Ovary (tissue), 9 donors: ENCODE measurements around the gene TMEM86B. TPM values are rescaled to one million over a fixed set of nuclear protein-coding genes. Genes with fewer than 3 reads are reported as not detected.
"Not testable (repeated sequence)": the region's sequence is repeated elsewhere in the genome, so short reads cannot be mapped to it uniquely, and the experiment has no call there.

ENCODE experiments used
- DNase-seq, 5 donors: peaks; one replicate each; pipeline ENCODE4 v3.0.0-alpha.2; 2019 to 2020
- H3K27ac ChIP-seq, 2 donors: fragments of 200-600 bp; one replicate each; pipeline versions ENCODE4 v1.5.1 to v1.8.0; 2019 to 2022
- H3K27me3 ChIP-seq: fragments of 200-600 bp; one replicate; pipeline ENCODE4 v1.8.0; 2022
- H3K36me3 ChIP-seq: fragments of 200-600 bp; sonication (generic); one replicate; pipeline ENCODE4 v1.5.1; 2019
- H3K4me1 ChIP-seq: one replicate; pipeline ENCODE4 v1.8.1; 2013; ENCODE audit warnings: mild to moderate bottlenecking, moderate library complexity; ENCODE audit not compliant: insufficient read depth
- H3K4me3 ChIP-seq: fragments of 200-600 bp; sonication (generic); one replicate; pipeline ENCODE4 v1.5.1; 2017
- H3K9me3 ChIP-seq, 2 donors: fragments of 200-600 bp in 1 of 2; sonication (generic) in 1 of 2; one replicate each; pipeline versions ENCODE4 v1.5.1 to v1.8.1; 2013 to 2019; ENCODE audit warnings: mild to moderate bottlenecking in 1 of 2, moderate library complexity in 1 of 2
- CTCF ChIP-seq, 3 donors: fragments of 450-650 bp in 2 of 3; fragments of 200-600 bp in 1 of 3; IDR thresholded peaks; one replicate each; pipeline versions ENCODE4 v1.5.1 to v1.8.0; 2016 to 2022; ENCODE audit warnings: antibody characterized with exemption in 3 of 3, mild to moderate bottlenecking in 1 of 3
- EP300 ChIP-seq: sonication (generic); formaldehyde crosslinking; IDR thresholded peaks from one replicate; pipeline ENCODE4 v1.6.1; 2017; ENCODE audit warnings: antibody characterized with exemption
- POLR2A ChIP-seq: fragments of 450-650 bp; IDR thresholded peaks from one replicate; pipeline ENCODE4 v1.6.1; 2017; ENCODE audit warnings: antibody characterized with exemption, mild to moderate bottlenecking, moderate library complexity
- WGBS, 3 donors: extraction: QIAGEN DNeasy Blood & Tissue Kit in 1 of 3; methylation state at CpG; one replicate each; pipeline versions ENCODE4 v1.1.5 to v1.1.7; 2013 to 2017; 5-methylcytosine and 5-hydroxymethylcytosine counted together
- intact Hi-C, 4 donors: fragments of 100-400 bp; cut with DNase I; formaldehyde crosslinking; loops; one replicate each; pipeline versions ENCODE4 v1.11.0 to v1.15.1; 2022 to 2023
- polyA plus RNA-seq, 2 donors: library from polyadenylated mRNA; stranded (reverse); fragments of 200-250 nt in 1 of 2; fragments of 350-450 nt in 1 of 2; fragmentation: Illumina TruSeq in 1 of 2; extraction: RNeasy Lipid Tissue Mini Kit (QIAGEN cat#74804) in 1 of 2; gene quantifications; one replicate each; pipeline ENCODE4 v1.2.3, GENCODE V29; 2013 to 2014
- total RNA-seq, 7 donors: library from RNA; depleted of rRNA in 2 of 7; stranded (reverse); fragments of >200 nt in 2 of 7; fragmentation: NEBNext Ultra II Directional in 3 of 7; extraction: Animal tissue kit (Norgen Biotek cat#: 25700) in 3 of 7; gene quantifications; one replicate each; pipeline versions ENCODE4 v1.1.0 to v1.2.4, GENCODE V29; 2016 to 2023
- donor health status: DM: no; HTN: no; CAD: no; lungs with moderate emphysema.
- donor health status: DM: no; HTN: no; CAD: no.
- donor health status: Bipolar disorder and iron deficiency.
- donor health status: DM: yes; HTN: yes; CAD: no.
- donor health status: DM: no; HTN: no; CAD: no.
- donor health status: DM: yes; HTN: yes; CAD: no.

The TMEM86B gene
- total and polyA plus RNA-seq, 9 donors = 2.6 to 4.9 (median 3.4) TPM; not detected in 1

- H3K36me3 ChIP-seq = no peaks in the 10 kb centered on the region
- H3K27me3 ChIP-seq = no peaks in the 10 kb centered on the region
- peaks cover 4% of the 10 kb centered on the region for H3K4me1 ChIP-seq
- H3K9me3 ChIP-seq = peaks cover 0 to 4% of the 10 kb centered on the region in 2 donors
- WGBS, 3 donors = 39 to 47% (median 40%) methylated on average over 17 of the region's 18 CpGs
- no peak within 1 kb of the TSS for H3K27ac ChIP-seq
- no peak for TF ChIP-seq EP300
- TF ChIP-seq POLR2A = no peak
- no peak for TF ChIP-seq CTCF (IDR thresholded peaks at IDR 0.05)
- DNase-seq = no peak
- intact Hi-C loops = no loop called here
- no peak within 1 kb of the TSS for H3K4me3 ChIP-seq
These were observed 19.5 kb downstream of the TMEM86B start, which contains the start of gene PTPRH for GRCh38 chr19:55208880-55209692. Gene PTPRH (minus strand): TSS chr19:55209501. CDS start chr19:55209433, 68 bp downstream.

GRCh38 chr19:55206664-55207500, 21.7 kb downstream of the TMEM86B start:
- TF ChIP-seq EP300 = no peak
- TF ChIP-seq POLR2A = no peak
- no peak for TF ChIP-seq CTCF (IDR thresholded peaks at IDR 0.05)
- 14 to 16% (median 15%) methylated on average over 28 to 29 of the region's 29 CpGs for WGBS, 3 donors
- peak; percentile 57 to 82 (median 73) for DNase-seq
- peak overlapping the region; percentile 26 for H3K4me3 ChIP-seq
- no peaks in the 10 kb centered on the region for H3K27me3 ChIP-seq
- intact Hi-C loops = no loop called here
- no peaks in the 10 kb centered on the region for H3K9me3 ChIP-seq
- no peaks in the 10 kb centered on the region for H3K36me3 ChIP-seq
- peaks cover 4% of the 10 kb centered on the region for H3K4me1 ChIP-seq
- H3K27ac ChIP-seq = no peak overlapping the region

- H3K27ac ChIP-seq, H3K4me3 ChIP-seq, H3K9me3 ChIP-seq, DNase-seq, H3K4me1 ChIP-seq, H3K36me3 ChIP-seq, H3K27me3 ChIP-seq, intact Hi-C loops: not testable (repeated sequence)
- 62 to 70% (median 67%) methylated on average over 10 of the region's 10 CpGs for WGBS, 3 donors
These were observed 26.4 kb downstream of the TMEM86B start for GRCh38 chr19:55202199-55202598.

- H3K27me3 ChIP-seq = no peaks in the 10 kb centered on the region
- no peaks in the 10 kb centered on the region for H3K9me3 ChIP-seq
- TF ChIP-seq EP300 (no peak), POLR2A (no peak), CTCF (IDR thresholded peaks at IDR 0.05) (no peak)
- no peak for DNase-seq
- intact Hi-C loops = no loop called here
- H3K36me3 ChIP-seq = no peaks in the 10 kb centered on the region
- WGBS, 3 donors = 61 to 73% (median 62%) methylated on average over 5 of the region's 5 CpGs
- no peak overlapping the region for H3K4me3 ChIP-seq
- no peak overlapping the region for H3K27ac ChIP-seq
- H3K4me1 ChIP-seq = no peaks in the 10 kb centered on the region
These were observed 28.9 kb downstream of the TMEM86B start for GRCh38 chr19:55199620-55200204.
